Epidermal melanocyte (primary cell): ENCODE data around the gene SNAPC2.
"Not testable (repeated sequence)": the region's sequence is repeated elsewhere in the genome, so short reads cannot be mapped to it uniquely, and the experiment has no call there.

Source experiments
- DNase-seq: peaks from one replicate; pipeline ENCODE4 v3.0.0; 2011; ENCODE audit warnings: low spot score; ENCODE audit not compliant: insufficient read length

The SNAPC2 gene

GRCh38 chr19:7932930-7933300 lies 12.8 kb downstream of the SNAPC2 start:
- no peak for DNase-seq

- DNase-seq: no peak
Observed at GRCh38 chr19:7933411-7933810, 13.3 kb downstream of the SNAPC2 start.

GRCh38 chr19:7933828-7934725 lies 13.9 kb downstream of the SNAPC2 start:
- DNase-seq: no peak

- DNase-seq: peak; percentile 5
Observed at GRCh38 chr19:7934766-7935165, 14.6 kb downstream of the SNAPC2 start.

GRCh38 chr19:7940841-7941240 lies 20.7 kb downstream of the SNAPC2 start:
- no peak for DNase-seq

- no peak for DNase-seq
Observed at GRCh38 chr19:7941895-7942596, 21.9 kb downstream of the SNAPC2 start.

- DNase-seq: no peak
Observed at GRCh38 chr19:7942981-7943443, 22.9 kb downstream of the SNAPC2 start.

GRCh38 chr19:7943444-7944176 lies 23.5 kb downstream of the SNAPC2 start, which contains the start of gene TIMM44:
Gene TIMM44, minus strand, starts transcription at chr19:7943666. Its CDS starts 15 bp downstream, at chr19:7943651.
- peak; percentile 91 for DNase-seq

- peak; percentile 72 for DNase-seq
Observed at GRCh38 chr19:7944177-7944761, 24.1 kb downstream of the SNAPC2 start.

GRCh38 chr19:7947939-7948338 lies 27.8 kb downstream of the SNAPC2 start:
- DNase-seq: no peak

- DNase-seq: no peak
Observed at GRCh38 chr19:7953060-7953459, 32.9 kb downstream of the SNAPC2 start.

- DNase-seq: no peak
Observed at GRCh38 chr19:7953576-7953975, 33.4 kb downstream of the SNAPC2 start.

- DNase-seq: no peak
Observed at GRCh38 chr19:7955696-7956095, 35.6 kb downstream of the SNAPC2 start.

GRCh38 chr19:7959211-7959610 lies 39.1 kb downstream of the SNAPC2 start:
- no peak for DNase-seq

- DNase-seq: not testable (repeated sequence)
Observed at GRCh38 chr19:7961082-7961481, 40.9 kb downstream of the SNAPC2 start.

- DNase-seq: no peak
Observed at GRCh38 chr19:7961920-7962626, 41.9 kb downstream of the SNAPC2 start.

- DNase-seq: no peak
Observed at GRCh38 chr19:7962644-7963268, 42.6 kb downstream of the SNAPC2 start.

- no peak for DNase-seq
Observed at GRCh38 chr19:7963566-7963965, 43.4 kb downstream of the SNAPC2 start.

GRCh38 chr19:7965259-7965841 lies 45.2 kb downstream of the SNAPC2 start:
- no peak for DNase-seq
